Fibroblast of skin of scalp (primary cell): ENCODE results near the gene TRIM17.

ENCODE experiments used
- DNase-seq: peaks from one replicate; pipeline ENCODE4 v3.0.0-alpha.2; 2013

Gene TRIM17

GRCh38 chr1:228400692-228401454 is 15.8 kb downstream of the TRIM17 start:
- DNase-seq: no peak

GRCh38 chr1:228400237-228400651 is 16.4 kb downstream of the TRIM17 start:
- DNase-seq: no peak

- no peak for DNase-seq
Measured at GRCh38 chr1:228399531-228400236, 17.0 kb downstream of the TRIM17 start.

- no peak for DNase-seq
Measured at GRCh38 chr1:228398741-228399461, 17.8 kb downstream of the TRIM17 start.

- no peak for DNase-seq
Measured at GRCh38 chr1:228397966-228398365, 18.7 kb downstream of the TRIM17 start.

- no peak for DNase-seq
Measured at GRCh38 chr1:228396770-228397662, 19.6 kb downstream of the TRIM17 start.

GRCh38 chr1:228394571-228395394 is 21.9 kb downstream of the TRIM17 start:
- no peak for DNase-seq

GRCh38 chr1:228393811-228394570 is 22.7 kb downstream of the TRIM17 start:
- DNase-seq: no peak

GRCh38 chr1:228393268-228393701 is 23.4 kb downstream of the TRIM17 start:
- peak; percentile 69 for DNase-seq

GRCh38 chr1:228392111-228392936 is 24.3 kb downstream of the TRIM17 start:
- DNase-seq: peak; percentile 53

GRCh38 chr1:228391411-228392020 is 25.1 kb downstream of the TRIM17 start:
- DNase-seq: no peak

- no peak for DNase-seq
Measured at GRCh38 chr1:228390649-228391048, 26.0 kb downstream of the TRIM17 start.

GRCh38 chr1:228387321-228387720 is 29.3 kb downstream of the TRIM17 start:
- DNase-seq: no peak

- no peak for DNase-seq
Measured at GRCh38 chr1:228385232-228385631, 31.4 kb downstream of the TRIM17 start.

- no peak for DNase-seq
Measured at GRCh38 chr1:228383773-228384172, 32.9 kb downstream of the TRIM17 start.

GRCh38 chr1:228381356-228381755 is 35.3 kb downstream of the TRIM17 start:
- peak; percentile 63 for DNase-seq

- DNase-seq: no peak
Measured at GRCh38 chr1:228379666-228380065, 37.0 kb downstream of the TRIM17 start.

GRCh38 chr1:228378873-228379460 is 37.7 kb downstream of the TRIM17 start:
- DNase-seq: peak; percentile 18
